SK-N-SH (cell line): Measurements from ENCODE around the gene RAB17. TPM values are rescaled to one million over a fixed set of nuclear protein-coding genes. Genes with fewer than 3 reads are reported as not detected.

ENCODE experiments used
- CTCF ChIA-PET: fragments of 300-600, 350-600 bp; formaldehyde crosslinking; extraction: SDS; loops from one replicate; lab custom pipeline; 2021; lab: Yijun Ruan, JAX
- POLR2A ChIA-PET: fragments of 350-600 bp; sonication (Branson Sonifier 250); formaldehyde crosslinking; extraction: SDS; loops from one replicate; lab custom pipeline; 2020; ENCODE audit warnings: antibody characterized with exemption, inconsistent platforms; lab: Yijun Ruan, JAX
- DNase-seq: peaks from one replicate; pipeline ENCODE4 v3.0.0; 2012
- H2AFZ ChIP-seq: fragments of 200-600 bp; sonication (generic); 2 replicates; pipeline ENCODE4 v1.8.1; 2016; ENCODE audit warnings: antibody characterized with exemption, mild to moderate bottlenecking, low read depth
- H3F3A ChIP-seq: fragments of 200-600 bp; sonication (generic); replicated peaks from 2 replicates; pipeline ENCODE3; 2016; ENCODE audit warnings: antibody characterized with exemption, mild to moderate bottlenecking; ENCODE audit not compliant: insufficient read depth
- H3K27ac ChIP-seq, 2 experiments: fragments of 200-500 bp in 1 of 2; fragments of 200-600 bp in 1 of 2; sonication (Bioruptor generic) in 1 of 2; sonication (generic), shearing (Covaris generic) in 1 of 2; 2 replicates each; pipeline versions ENCODE4 v1.5.1 to v1.6.1; 2014 to 2016; ENCODE audit warnings: low read depth in 2 of 2, inconsistent platforms in 1 of 2, low read length in 1 of 2, mild to moderate bottlenecking in 1 of 2, mixed read lengths in 1 of 2
- H3K27me3 ChIP-seq: fragments of 200-600 bp; sonication (generic), shearing (Covaris generic); 2 replicates; pipeline ENCODE4 v1.6.1; 2016; ENCODE audit warnings: mixed run types; ENCODE audit not compliant: insufficient read depth
- H3K36me3 ChIP-seq, 2 experiments: fragments of 200-500 bp in 1 of 2; fragments of 200-600 bp in 1 of 2; sonication (Bioruptor generic) in 1 of 2; sonication (generic) in 1 of 2; replicated peaks in 1 of 2; 2 replicates each; pipeline versions ENCODE3 to v1.5.1; 2014 to 2016; ENCODE audit warnings: low read length in 1 of 2, mild to moderate bottlenecking in 1 of 2; ENCODE audit not compliant: insufficient read depth in 2 of 2, control insufficient read depth in 1 of 2
- H3K4me1 ChIP-seq, 2 experiments: fragments of 200-500 bp in 1 of 2; fragments of 200-600 bp in 1 of 2; sonication (Bioruptor generic) in 1 of 2; sonication (generic), shearing (Covaris generic) in 1 of 2; 2 replicates each; pipeline versions ENCODE4 v1.5.1 to v1.6.1; 2014 to 2016; ENCODE audit warnings: low read depth in 1 of 2, low read length in 1 of 2, mixed run types in 1 of 2; ENCODE audit not compliant: insufficient read depth in 2 of 2, control insufficient read depth in 1 of 2
- H3K4me2 ChIP-seq: fragments of 200-600 bp; sonication (generic), shearing (Covaris generic); 2 replicates; pipeline ENCODE4 v1.6.1; 2017; ENCODE audit warnings: mixed run types
- H3K4me3 ChIP-seq, 2 experiments: fragments of 200-500 bp in 1 of 2; fragments of 200-600 bp in 1 of 2; sonication (Bioruptor generic) in 1 of 2; sonication (generic), shearing (Covaris generic) in 1 of 2; 2 replicates each; pipeline versions ENCODE4 v1.5.1 to v1.8.1; 2014 to 2016; ENCODE audit warnings: low read depth in 2 of 2, inconsistent platforms in 1 of 2, low read length in 1 of 2, mild to moderate bottlenecking in 1 of 2, mixed read lengths in 1 of 2, moderate library complexity in 1 of 2
- H3K79me2 ChIP-seq: fragments of 200-600 bp; sonication (generic); 2 replicates; pipeline ENCODE4 v1.8.1; 2017; ENCODE audit warnings: mild to moderate bottlenecking; ENCODE audit not compliant: insufficient read depth
- H3K9ac ChIP-seq: fragments of 200-600 bp; sonication (generic); 2 replicates; pipeline ENCODE4 v1.6.1; 2017; ENCODE audit warnings: mixed run types
- H3K9me2 ChIP-seq: fragments of 200-600 bp; sonication (generic); 2 replicates; pipeline ENCODE4 v1.6.1; 2017; ENCODE audit warnings: mixed run types
- H3K9me3 ChIP-seq: fragments of 200-600 bp; sonication (generic); 2 replicates; pipeline ENCODE4 v1.6.1; 2017; ENCODE audit warnings: mixed run types, mild to moderate bottlenecking, moderate library complexity
- H4K20me1 ChIP-seq: fragments of 200-600 bp; sonication (generic); 2 replicates; pipeline ENCODE4 v1.6.1; 2017; ENCODE audit warnings: mild to moderate bottlenecking, mixed run types; ENCODE audit not compliant: insufficient read depth
- CHD2 ChIP-seq: fragments of 150-350 bp; IDR thresholded peaks from 2 replicates; pipeline ENCODE4 v1.6.1; 2018; ENCODE audit warnings: low read length; ENCODE audit not compliant: partially characterized antibody
- ELF1 ChIP-seq: IDR thresholded peaks from 2 replicates; pipeline ENCODE4 v1.4.0; 2012
- EP300 ChIP-seq, 2 experiments: IDR thresholded peaks; 2 replicates each; pipeline versions ENCODE4 v1.4.0 to v1.6.1; 2012; ENCODE audit warnings: borderline replicate concordance in 1 of 2, low read depth in 1 of 2, low read length in 1 of 2
- FOSL2 ChIP-seq: IDR thresholded peaks from 2 replicates; pipeline ENCODE4 v1.4.0; 2012; ENCODE audit warnings: low read depth, mild to moderate bottlenecking, moderate library complexity, borderline replicate concordance
- FOXJ3 ChIP-seq: sonication (generic); formaldehyde crosslinking; IDR thresholded peaks from 2 replicates; pipeline ENCODE4 v1.5.1; 2020; ENCODE audit warnings: mild to moderate bottlenecking, missing genetic modification reagents
- GABPA ChIP-seq: IDR thresholded peaks from 2 replicates; pipeline ENCODE4 v1.4.0; 2012; ENCODE audit warnings: low read depth, mild to moderate bottlenecking
- GATA2 ChIP-seq: sonication (generic); formaldehyde crosslinking; IDR thresholded peaks from 2 replicates; pipeline ENCODE4 v1.5.0; 2020; ENCODE audit warnings: mild to moderate bottlenecking, missing genetic modification reagents
- IRF3 ChIP-seq: fragments of 150-350 bp; IDR thresholded peaks from 2 replicates; pipeline ENCODE4 v1.6.1; 2016; ENCODE audit warnings: mild to moderate bottlenecking, low read depth, low read length
- MAX ChIP-seq: IDR thresholded peaks from 2 replicates; pipeline ENCODE4 v1.4.0; 2012; ENCODE audit warnings: low read depth
- NRF1 ChIP-seq: IDR thresholded peaks from 2 replicates; pipeline ENCODE4 v1.6.1; 2012; ENCODE audit warnings: low read depth, mild to moderate bottlenecking, low read length
- PBX3 ChIP-seq: IDR thresholded peaks from 2 replicates; pipeline ENCODE4; 2012
- RAD21 ChIP-seq: IDR thresholded peaks from 2 replicates; pipeline ENCODE4 v1.6.1; 2012; ENCODE audit warnings: mild to moderate bottlenecking, low read length
- RCOR1 ChIP-seq: fragments of 150-350 bp; IDR thresholded peaks from 2 replicates; pipeline ENCODE4 v1.6.1; 2017; ENCODE audit warnings: antibody characterized with exemption, low read length
- RXRA ChIP-seq: IDR thresholded peaks from 2 replicates; pipeline ENCODE4 v1.4.0; 2012; ENCODE audit warnings: low read depth, mild to moderate bottlenecking, borderline replicate concordance
- SMC3 ChIP-seq: IDR thresholded peaks from 2 replicates; pipeline ENCODE4 v1.6.1; 2012; ENCODE audit warnings: low read depth, low read length, improper control_type of control experiment
- TAF1 ChIP-seq: IDR thresholded peaks from 2 replicates; pipeline ENCODE4 v1.6.1; 2012; ENCODE audit warnings: low read depth, mild to moderate bottlenecking, low read length, moderate library complexity, borderline replicate concordance
- TCF12 ChIP-seq: IDR thresholded peaks from 2 replicates; pipeline ENCODE4 v1.4.0; 2012
- TEAD4 ChIP-seq: IDR thresholded peaks from 2 replicates; pipeline ENCODE4 v1.4.0; 2012; ENCODE audit warnings: mild to moderate bottlenecking, borderline replicate concordance; ENCODE audit not compliant: insufficient read depth
- USF2 ChIP-seq: fragments of 150-350 bp; IDR thresholded peaks from 2 replicates; pipeline ENCODE4 v1.6.1; 2017; ENCODE audit warnings: antibody characterized with exemption, low read length, low read depth, borderline replicate concordance
- YY1 ChIP-seq: IDR thresholded peaks from 2 replicates; pipeline ENCODE4 v1.4.0; 2012; ENCODE audit warnings: low read depth, mild to moderate bottlenecking
- ZBTB33 ChIP-seq: IDR thresholded peaks from 2 replicates; pipeline ENCODE4 v1.4.0; 2012; ENCODE audit warnings: low read depth, borderline replicate concordance
- WGBS: methylation state at CpG from one replicate; pipeline ENCODE4 v1.1.6; 2017; ENCODE audit warnings: low lambda C conversion rate; 5-methylcytosine and 5-hydroxymethylcytosine counted together
- polyA plus RNA-seq, 3 experiments: library from polyadenylated mRNA; depleted of rRNA; stranded (reverse); fragments of >200 nt; gene quantifications; 2 replicates each; pipeline ENCODE4 v1.2.3, GENCODE V29; 2012

The RAB17 gene
- polyA plus RNA-seq, 1 of the 3 experiments (the other 2 are of a cell fraction) = 0.10 TPM

GRCh38 chr2:237525559-237526157, 64.9 kb downstream of the RAB17 start:
- WGBS = 95% methylated on average over 8 of the region's 17 CpGs
- H3K36me3 ChIP-seq = peaks cover 15 to 76% of the 10 kb centered on the region in 2 experiments
- CTCF ChIA-PET = interaction anchor here (1.5 to 5.8 kb wide), 2 partner anchors 12 to 46 kb away, joined by 13 to 42 read pairs; no protein-coding TSS in a partner anchor

GRCh38 chr2:237524631-237525030, 65.9 kb downstream of the RAB17 start:
- 90% methylated on average over 4 of the region's 6 CpGs for WGBS

More at GRCh38 chr2:237525559-237526157, 64.9 kb downstream of the RAB17 start:
- Histone ChIP-seq H3K27me3 (no peaks in the 10 kb centered on the region), H3F3A (peaks cover 8% of the 10 kb centered on the region), H3K9me2 (no peaks in the 10 kb centered on the region), H3K27ac (no peak overlapping the region), H2AFZ (no peak overlapping the region), H3K9me3 (no peaks in the 10 kb centered on the region), H3K4me1 (peaks cover 0 to 6% of the 10 kb centered on the region in 2 experiments; a peak in 1 of 4 replicates), H3K4me3 (no peak overlapping the region), H3K79me2 (peaks cover 10% of the 10 kb centered on the region; the same call in 1 of the 2 replicates), H4K20me1 (no peaks in the 10 kb centered on the region), H3K9ac (no peak overlapping the region), H3K4me2 (no peak overlapping the region)
- TF ChIP-seq TAF1 (no peak), GABPA (no peak), EP300 (IDR thresholded peaks at IDR 0.05; ENCODE audit: borderline replicate concordance in 1 of 2, low read depth in 1 of 2, low read length in 1 of 2) (no peak), RXRA (no peak), GATA2 (no peak), SMC3 (no peak)
- POLR2A ChIA-PET = no interaction called here
- DNase-seq = peak; percentile 15

More at GRCh38 chr2:237524631-237525030, 65.9 kb downstream of the RAB17 start:
- peaks cover 0 to 6% of the 10 kb centered on the region in 2 experiments; a peak in 1 of 4 replicates for H3K4me1 ChIP-seq
- no peaks in the 10 kb centered on the region for H3K9me2 ChIP-seq
- no peak overlapping the region for H3K9ac ChIP-seq
- no peak overlapping the region for H3K4me3 ChIP-seq
- TF ChIP-seq PBX3 (no peak), TEAD4 (no peak), RAD21 (no peak), YY1 (no peak), TAF1 (no peak), ELF1 (no peak), GATA2 (no peak), IRF3 (no peak), ZBTB33 (no peak), CHD2 (no peak), TCF12 (no peak), FOXJ3 (CRISPR knock-in tag) (no peak), RCOR1 (no peak), MAX (no peak), FOSL2 (no peak), NRF1 (no peak), USF2 (no peak), GABPA (no peak)
- no peaks in the 10 kb centered on the region for H3K27me3 ChIP-seq
- peaks cover 18% of the 10 kb centered on the region; the same call in 1 of the 2 replicates for H3K79me2 ChIP-seq
- peaks cover 12 to 75% of the 10 kb centered on the region in 2 experiments for H3K36me3 ChIP-seq
- POLR2A ChIA-PET = no interaction called here
- no peak overlapping the region for H2AFZ ChIP-seq
- peak; percentile 33 for DNase-seq
- no peaks in the 10 kb centered on the region for H4K20me1 ChIP-seq
- no peak overlapping the region for H3K4me2 ChIP-seq
- CTCF ChIA-PET = interaction anchor here (5.8 kb wide), 1 partner anchor 11 kb away, joined by 42 read pairs; no protein-coding TSS in a partner anchor
- no peaks in the 10 kb centered on the region for H3K9me3 ChIP-seq
- H3F3A ChIP-seq = peaks cover 8% of the 10 kb centered on the region
- no peak overlapping the region for H3K27ac ChIP-seq
